Ovary (tissue), 3 donors: Measurements from ENCODE around the gene MRPL41.

Experiments used
- EP300 ChIP-seq: sonication (generic); formaldehyde crosslinking; IDR thresholded peaks from one replicate; pipeline ENCODE4 v1.6.1; 2017; ENCODE audit warnings: antibody characterized with exemption
- TF ChIP-seq, protein P1 (sequence below), 3 donors: fragments of 450-650 bp in 2 of 3; fragments of 200-600 bp in 1 of 3; IDR thresholded peaks; one replicate each; pipeline versions ENCODE4 v1.5.1 to v1.8.0; 2016 to 2022; ENCODE audit warnings: antibody characterized with exemption in 3 of 3, mild to moderate bottlenecking in 1 of 3
- donor health status: DM: no; HTN: no; CAD: no.

DNA sequence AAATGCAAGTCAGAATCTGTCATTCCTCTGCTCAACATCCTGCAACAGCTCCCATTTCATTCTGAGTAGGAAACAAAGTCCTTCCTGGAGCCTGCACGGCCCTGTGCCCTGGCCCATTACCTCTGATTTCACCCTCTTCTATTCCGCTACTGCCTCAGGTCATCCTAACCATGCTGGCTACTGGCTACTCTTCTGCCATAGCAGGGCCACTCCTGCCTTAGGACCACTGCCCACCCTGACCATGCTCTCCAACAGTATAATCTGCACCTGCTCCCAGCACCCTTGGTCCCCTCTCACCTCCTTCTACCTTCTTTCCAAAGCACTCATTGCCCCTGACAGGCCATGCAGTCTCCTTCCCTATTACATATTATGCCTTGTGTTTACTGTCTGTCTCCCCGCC lies 18.9 kb downstream of the MRPL41 start:
- TF ChIP-seq, protein P1, sequence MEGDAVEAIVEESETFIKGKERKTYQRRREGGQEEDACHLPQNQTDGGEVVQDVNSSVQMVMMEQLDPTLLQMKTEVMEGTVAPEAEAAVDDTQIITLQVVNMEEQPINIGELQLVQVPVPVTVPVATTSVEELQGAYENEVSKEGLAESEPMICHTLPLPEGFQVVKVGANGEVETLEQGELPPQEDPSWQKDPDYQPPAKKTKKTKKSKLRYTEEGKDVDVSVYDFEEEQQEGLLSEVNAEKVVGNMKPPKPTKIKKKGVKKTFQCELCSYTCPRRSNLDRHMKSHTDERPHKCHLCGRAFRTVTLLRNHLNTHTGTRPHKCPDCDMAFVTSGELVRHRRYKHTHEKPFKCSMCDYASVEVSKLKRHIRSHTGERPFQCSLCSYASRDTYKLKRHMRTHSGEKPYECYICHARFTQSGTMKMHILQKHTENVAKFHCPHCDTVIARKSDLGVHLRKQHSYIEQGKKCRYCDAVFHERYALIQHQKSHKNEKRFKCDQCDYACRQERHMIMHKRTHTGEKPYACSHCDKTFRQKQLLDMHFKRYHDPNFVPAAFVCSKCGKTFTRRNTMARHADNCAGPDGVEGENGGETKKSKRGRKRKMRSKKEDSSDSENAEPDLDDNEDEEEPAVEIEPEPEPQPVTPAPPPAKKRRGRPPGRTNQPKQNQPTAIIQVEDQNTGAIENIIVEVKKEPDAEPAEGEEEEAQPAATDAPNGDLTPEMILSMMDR (IDR thresholded peaks at IDR 0.05): no peak
- TF ChIP-seq EP300: no peak
